ENCODE data around the gene WDR7.

- TF ChIP-seq EZH2 (IDR thresholded peaks at IDR 0.05; ENCODE audit: borderline replicate concordance, control insufficient read depth, low read depth, low read length), result no peak
- TF ChIP-seq POLR2A (IDR thresholded peaks at IDR 0.05; ENCODE audit: low read depth, low read length), result no peak
- TF ChIP-seq CTCF (IDR thresholded peaks at IDR 0.05 in 2 of 3, conservative IDR thresholded peaks at IDR 0.05 in 1 of 3; ENCODE audit: control insufficient read depth in 2 of 3, extremely low read depth in 1 of 3, insufficient read depth in 1 of 3, low read depth in 3 of 3, low read length in 3 of 3), result no peak
- TF ChIP-seq SPI1 (IDR thresholded peaks at IDR 0.05; ENCODE audit: borderline replicate concordance, insufficient read depth, low read depth, low read length), result no peak
- TF ChIP-seq REST (IDR thresholded peaks at IDR 0.05; ENCODE audit: low read depth, low read length), result no peak
- no peak for TF ChIP-seq RFX5 (IDR thresholded peaks at IDR 0.05; ENCODE audit: low read depth, low read length)
- no peak for TF ChIP-seq MAX (IDR thresholded peaks at IDR 0.05; ENCODE audit: low read depth, low read length)
- TF ChIP-seq HDAC2 (IDR thresholded peaks at IDR 0.05), result no peak
- TF ChIP-seq JUND (IDR thresholded peaks at IDR 0.05; ENCODE audit: low read depth, low read length), result no peak
- TF ChIP-seq TARDBP (IDR thresholded peaks at IDR 0.05; ENCODE audit: borderline replicate concordance), result no peak
- no peak for TF ChIP-seq ZBTB33 (IDR thresholded peaks at IDR 0.05)
- TF ChIP-seq DPF2 (IDR thresholded peaks at IDR 0.05), result no peak
Measured at GRCh38 chr18:56658261-56658660, 7.1 kb downstream of the WDR7 start.
